PFSK-1 (cell line): ENCODE results near the gene CIART.

ENCODE experiments used
- POLR2AphosphoS5 ChIP-seq: IDR thresholded peaks from 2 replicates; pipeline ENCODE4 v1.6.1; 2012; ENCODE audit warnings: low read depth, mild to moderate bottlenecking, control low read depth, low read length, moderate library complexity
- TAF1 ChIP-seq: IDR thresholded peaks from 2 replicates; pipeline ENCODE4 v1.6.1; 2012; ENCODE audit warnings: low read length, control low read depth, borderline replicate concordance; ENCODE audit not compliant: insufficient read depth

- TF ChIP-seq POLR2AphosphoS5 (no peak; the same call in 1 of the 2 replicates), TAF1 (no peak)
Observed at GRCh38 chr1:150233359-150234308, 48.7 kb upstream of the CIART start.
